Measurements from ENCODE around the gene BEST4.
"Not testable (repeated sequence)": the region's sequence is repeated elsewhere in the genome, so short reads cannot be mapped to it uniquely, and the experiment has no call there.

BEST4 gene

GRCh38 chr1:44778705-44779576 lies 9.0 kb downstream of the BEST4 start:
- in situ Hi-C loops (cut with MboI; ENCODE audit: low sequenced_read_pairs), result no loop called here

DNA sequence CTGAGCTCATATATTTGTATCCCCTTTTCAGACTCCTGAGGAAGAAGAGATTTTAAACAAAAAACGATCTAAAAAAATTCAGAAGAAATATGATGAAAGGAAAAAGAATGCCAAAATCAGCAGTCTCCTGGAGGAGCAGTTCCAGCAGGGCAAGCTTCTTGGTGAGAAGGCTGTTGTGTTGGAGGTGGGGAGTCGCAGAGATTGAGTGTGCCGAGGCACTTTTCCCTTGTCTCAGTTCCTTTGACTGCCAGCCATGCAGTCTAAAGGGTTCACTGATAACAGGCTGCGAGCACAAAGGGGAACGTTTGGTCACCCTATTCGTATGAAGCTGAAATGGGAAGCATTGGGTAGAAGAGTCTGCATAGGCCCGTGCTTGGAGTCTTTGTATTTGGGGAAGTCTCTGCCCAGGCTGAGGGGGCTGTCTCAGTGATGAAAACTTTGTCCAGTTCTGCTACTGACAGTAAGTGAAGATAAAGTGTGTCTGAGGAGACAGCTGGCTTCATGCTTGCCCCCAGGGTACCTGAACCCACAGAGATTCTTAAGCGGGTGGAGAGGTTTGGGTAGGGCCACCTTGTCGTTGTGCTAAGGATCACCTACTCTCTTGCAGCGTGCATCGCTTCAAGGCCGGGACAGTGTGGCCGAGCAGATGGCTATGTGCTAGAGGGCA lies 9.9 kb downstream of the BEST4 start:
- in situ Hi-C loops (cut with MboI; ENCODE audit: low sequenced_read_pairs), result no loop called here

- in situ Hi-C loops (cut with MboI; ENCODE audit: low sequenced_read_pairs), result no loop called here
These were observed 10.4 kb downstream of the BEST4 start for GRCh38 chr1:44777547-44777946.

- in situ Hi-C loops (cut with MboI; ENCODE audit: low sequenced_read_pairs), result no loop called here
These were observed 11.3 kb downstream of the BEST4 start for GRCh38 chr1:44776730-44777068.

GRCh38 chr1:44775930-44776729 lies 11.8 kb downstream of the BEST4 start:
- in situ Hi-C loops (cut with MboI; ENCODE audit: low sequenced_read_pairs), result no loop called here

- in situ Hi-C loops (cut with MboI; ENCODE audit: low sequenced_read_pairs), result no loop called here
These were observed 12.7 kb downstream of the BEST4 start, which contains the start of gene RPS8 for GRCh38 chr1:44775078-44775929. Gene RPS8, plus strand, starts transcription at chr1:44775540. Its CDS starts 57 bp downstream, at chr1:44775597.

- in situ Hi-C loops (cut with MboI; ENCODE audit: low sequenced_read_pairs), result not testable (repeated sequence)
These were observed 21.5 kb downstream of the BEST4 start for GRCh38 chr1:44766421-44766820.

DNA sequence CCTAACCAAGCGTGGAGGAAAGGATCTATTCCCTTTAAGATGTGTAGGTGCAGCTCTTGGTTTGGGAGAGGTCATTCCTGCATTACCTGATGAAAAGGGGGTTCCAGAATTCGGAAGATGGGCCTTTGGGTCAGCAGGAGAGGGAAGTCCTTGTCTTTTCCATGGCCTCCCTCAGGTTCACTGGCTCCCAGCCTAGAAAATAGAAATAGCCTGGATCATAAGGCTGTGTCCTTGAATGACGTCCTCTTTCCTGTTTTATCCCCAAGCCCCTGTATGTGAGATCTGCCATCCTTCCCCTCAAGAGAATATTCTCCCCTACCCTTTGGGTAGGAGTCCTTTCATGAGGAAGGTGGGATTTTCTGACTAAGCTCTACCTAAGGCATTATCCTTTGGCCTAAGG lies 27.1 kb downstream of the BEST4 start:
- in situ Hi-C loops (cut with MboI; ENCODE audit: low sequenced_read_pairs), result no loop called here

DNA sequence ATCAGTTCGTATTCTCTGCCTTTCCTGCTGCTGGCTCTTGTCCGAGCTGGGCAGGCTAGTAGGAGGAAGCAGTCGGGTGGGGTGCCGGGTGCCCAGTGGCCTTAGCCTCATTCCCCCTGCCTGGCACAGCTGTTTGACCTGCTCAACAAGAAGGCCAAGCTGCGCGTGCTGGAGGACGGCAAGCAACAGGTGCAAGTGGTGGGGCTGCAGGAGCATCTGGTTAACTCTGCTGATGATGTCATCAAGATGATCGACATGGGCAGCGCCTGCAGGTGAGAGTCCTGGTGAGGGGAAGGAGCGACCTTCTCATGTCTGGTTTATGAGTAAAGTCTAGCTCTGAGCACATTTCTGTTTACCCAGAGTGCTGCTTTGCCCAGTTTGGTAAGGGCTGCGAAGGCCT lies 28.9 kb downstream of the BEST4 start:
- in situ Hi-C loops (cut with MboI; ENCODE audit: low sequenced_read_pairs), result no loop called here

DNA sequence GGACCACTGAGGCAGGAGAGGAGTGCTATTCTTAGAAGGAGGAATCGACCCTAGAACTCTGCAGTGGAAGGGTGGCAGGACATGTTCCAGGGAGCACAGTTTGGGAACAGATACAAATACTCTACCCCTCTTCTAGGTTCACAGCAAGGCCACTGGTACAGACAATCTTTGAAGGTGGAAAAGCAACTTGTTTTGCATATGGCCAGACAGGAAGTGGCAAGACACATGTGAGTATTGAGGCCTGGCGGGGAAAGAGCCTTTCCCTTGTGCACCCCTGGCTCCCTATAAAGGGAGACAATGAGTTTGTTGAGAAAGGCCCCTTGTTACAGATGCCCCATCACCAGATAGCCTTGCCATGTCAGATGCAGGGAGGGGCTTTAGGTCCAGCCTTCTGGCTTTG lies 30.6 kb downstream of the BEST4 start:
- in situ Hi-C loops (cut with MboI; ENCODE audit: low sequenced_read_pairs), result no loop called here

GRCh38 chr1:44747878-44748277 lies 40.1 kb downstream of the BEST4 start:
- in situ Hi-C loops (cut with MboI; ENCODE audit: low sequenced_read_pairs), result no loop called here

- in situ Hi-C loops (cut with MboI; ENCODE audit: low sequenced_read_pairs), result no loop called here
These were observed 44.8 kb downstream of the BEST4 start for GRCh38 chr1:44743211-44743610.

DNA sequence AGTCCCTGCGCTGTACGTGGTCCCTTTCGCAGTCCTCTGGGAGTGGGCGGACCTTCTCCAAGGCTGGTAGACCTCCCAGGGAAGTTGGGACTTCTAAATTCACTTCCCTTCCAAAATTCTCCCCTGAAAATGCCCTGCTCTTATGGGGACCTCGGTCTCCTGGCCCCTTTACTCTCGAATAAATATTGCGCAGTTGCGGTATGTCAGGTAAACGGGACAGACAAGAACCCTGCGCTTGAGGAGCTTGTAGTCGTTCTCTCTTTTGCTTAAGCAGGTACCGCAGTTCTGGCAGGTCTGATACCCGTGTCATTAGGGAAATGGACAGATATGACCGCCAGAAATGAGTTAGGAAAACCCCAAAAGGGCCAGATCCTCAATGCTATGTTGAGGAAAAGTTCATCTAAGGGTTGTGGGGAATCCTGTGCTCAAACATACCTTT lies 47.8 kb downstream of the BEST4 start:
- in situ Hi-C loops (cut with MboI; ENCODE audit: low sequenced_read_pairs), result no loop called here

DNA sequence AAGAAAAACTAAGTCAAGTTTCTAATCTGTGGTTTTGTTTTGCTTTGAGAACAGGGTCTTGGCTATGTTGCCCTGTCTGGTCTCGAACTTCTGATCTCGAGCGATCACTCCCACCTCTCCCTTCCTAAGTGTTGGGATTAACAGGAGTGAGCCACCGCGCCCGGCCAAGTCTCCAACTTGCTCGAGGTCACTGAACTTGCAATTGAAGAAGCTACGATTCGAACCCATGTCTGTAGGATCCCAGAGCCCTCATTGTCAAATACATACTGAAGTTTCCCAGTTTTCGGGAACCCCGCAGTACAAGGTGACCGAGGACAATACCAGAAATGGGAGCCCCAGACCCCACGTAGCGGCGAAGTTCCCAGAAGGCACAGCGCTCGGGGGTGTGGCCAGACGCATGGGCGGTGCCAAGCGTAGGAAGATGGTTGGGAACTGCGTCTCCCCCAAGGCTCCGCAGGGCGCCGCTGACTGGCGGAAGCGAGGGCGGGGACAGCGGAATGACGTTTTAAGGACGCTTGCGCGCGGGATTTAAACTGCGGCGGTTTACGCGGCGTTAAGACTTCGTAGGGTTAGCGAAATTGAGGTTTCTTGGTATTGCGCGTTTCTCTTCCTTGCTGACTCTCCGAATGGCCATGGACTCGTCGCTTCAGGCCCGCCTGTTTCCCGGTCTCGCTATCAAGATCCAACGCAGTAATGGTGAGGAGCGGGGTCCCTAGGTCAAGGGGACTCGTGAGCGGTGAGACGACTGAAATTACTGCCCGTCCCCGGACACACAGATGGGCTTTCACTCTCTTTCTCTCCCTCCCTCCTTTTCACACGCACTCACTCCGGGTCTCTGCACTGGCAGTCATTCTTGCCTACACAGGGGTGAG lies 48.4 kb downstream of the BEST4 start, which contains the start of gene KIF2C:
Gene KIF2C, plus strand, starts transcription at position 531 of the 872 bp plus-strand sequence. Its CDS starts 96 bp downstream, at position 627.
- in situ Hi-C loops (cut with MboI; ENCODE audit: low sequenced_read_pairs), result no loop called here

DNA sequence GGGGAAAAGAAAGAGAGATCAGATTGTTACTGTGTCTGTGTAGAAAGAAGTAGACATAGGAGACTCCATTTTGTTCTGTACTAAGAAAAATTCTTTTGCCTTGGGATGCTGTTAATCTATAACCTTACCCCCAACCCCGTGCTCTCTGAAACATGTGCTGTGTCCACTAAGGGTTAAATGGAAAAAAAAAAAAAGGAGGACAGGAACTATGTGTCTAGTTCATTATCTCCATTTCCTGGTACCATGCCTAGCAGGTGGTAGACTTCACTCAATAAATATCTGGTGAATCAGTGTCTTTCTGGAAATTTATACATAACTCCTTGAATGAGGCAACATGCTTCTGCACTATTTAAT lies 49.0 kb downstream of the BEST4 start:
- in situ Hi-C loops (cut with MboI; ENCODE audit: low sequenced_read_pairs), result not testable (repeated sequence)

DNA sequence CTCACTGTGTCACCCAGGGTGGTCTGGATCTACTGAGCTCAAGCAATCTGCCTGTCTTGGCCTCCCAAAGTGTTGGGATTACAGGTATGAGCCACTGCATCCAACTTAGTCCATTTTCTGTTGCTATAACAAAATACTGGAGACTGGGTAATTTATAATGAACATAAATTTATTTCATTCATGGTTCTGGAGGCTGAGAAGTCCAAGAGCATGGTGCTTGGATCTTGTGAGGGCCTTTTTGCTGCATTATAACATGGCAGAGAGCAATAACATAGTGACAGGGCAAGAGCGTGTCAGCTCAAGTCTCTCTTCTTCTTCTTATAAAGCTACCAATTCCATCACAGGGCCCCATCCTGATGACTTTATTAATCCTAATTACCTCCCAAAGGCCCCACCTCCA lies 52.0 kb downstream of the BEST4 start:
- in situ Hi-C loops (cut with MboI; ENCODE audit: low sequenced_read_pairs), result no loop called here

- in situ Hi-C loops (cut with MboI; ENCODE audit: low sequenced_read_pairs), result no loop called here
These were observed 54.2 kb downstream of the BEST4 start for GRCh38 chr1:44733784-44734183.
